MM.1S (cell line): Measurements from ENCODE around the gene HSF2BP.
"Not testable (repeated sequence)": the region's sequence is repeated elsewhere in the genome, so short reads cannot be mapped to it uniquely, and the experiment has no call there.

Experiments used
- DNase-seq: peaks from one replicate; pipeline ENCODE4 v3.0.0-alpha.2; 2015
- H2AFZ ChIP-seq: fragments of 300-600 bp; sonication (generic); 2 replicates; pipeline ENCODE4 v1.6.0; 2016; ENCODE audit warnings: antibody characterized with exemption, low read length
- H3F3A ChIP-seq: fragments of 300-600 bp; sonication (generic); 2 replicates; pipeline ENCODE4 v1.6.1; 2016; ENCODE audit warnings: mild to moderate bottlenecking, antibody characterized with exemption, low read length, moderate library complexity, mixed read lengths; ENCODE audit not compliant: insufficient read depth
- H3K27ac ChIP-seq: fragments of 300-600 bp; sonication (generic); 2 replicates; pipeline ENCODE4 v1.5.1; 2016; ENCODE audit warnings: mild to moderate bottlenecking, low read length
- H3K27me3 ChIP-seq: fragments of 300-600 bp; sonication (generic); replicated peaks from 2 replicates; pipeline ENCODE4 v1.6.0; 2016; ENCODE audit warnings: low read length; ENCODE audit not compliant: insufficient read depth
- H3K36me3 ChIP-seq: fragments of 300-600 bp; sonication (generic); replicated peaks from 2 replicates; pipeline ENCODE4 v1.6.1; 2016; ENCODE audit warnings: mild to moderate bottlenecking, low read length, mixed read lengths; ENCODE audit not compliant: insufficient read depth
- H3K4me1 ChIP-seq: fragments of 300-600 bp; sonication (generic); 2 replicates; pipeline ENCODE4 v1.6.1; 2016; ENCODE audit warnings: low read length, mixed read lengths
- H3K4me2 ChIP-seq: fragments of 300-600 bp; sonication (generic); 2 replicates; pipeline ENCODE4 v1.6.0; 2016; ENCODE audit warnings: low read depth, low read length
- H3K4me3 ChIP-seq: fragments of 300-600 bp; sonication (generic); 2 replicates; pipeline ENCODE4 v1.5.1; 2016; ENCODE audit warnings: low read length, mixed read lengths
- H3K79me2 ChIP-seq: fragments of 300-600 bp; sonication (generic); 2 replicates; pipeline ENCODE4 v1.6.1; 2016; ENCODE audit warnings: mixed run types, low read length, mixed read lengths
- H3K9ac ChIP-seq: fragments of 300-600 bp; sonication (generic); 2 replicates; pipeline ENCODE4 v1.6.1; 2016; ENCODE audit warnings: low read length, mixed read lengths
- H3K9me2 ChIP-seq: fragments of 300-600 bp; sonication (generic); replicated peaks from 2 replicates; pipeline ENCODE4 v1.6.1; 2016; ENCODE audit warnings: mild to moderate bottlenecking, low read length, mixed read lengths; ENCODE audit not compliant: insufficient read depth
- H3K9me3 ChIP-seq: fragments of 300-600 bp; sonication (generic); replicated peaks from 2 replicates; pipeline ENCODE4 v1.6.1; 2016; ENCODE audit warnings: mild to moderate bottlenecking, low read length, mixed read lengths; ENCODE audit not compliant: insufficient read depth
- H4K20me1 ChIP-seq: fragments of 300-600 bp; sonication (generic); 2 replicates; pipeline ENCODE4 v1.6.1; 2016; ENCODE audit warnings: mild to moderate bottlenecking, low read length, moderate library complexity, mixed read lengths; ENCODE audit not compliant: insufficient read depth
- EZH2 ChIP-seq: fragments of 300-600 bp; sonication (generic); optimal IDR thresholded peaks from 2 replicates; pipeline ENCODE3; 2017; ENCODE audit warnings: low read depth, mild to moderate bottlenecking, antibody characterized with exemption, low read length, mixed read lengths
- EZH2phosphoT487 ChIP-seq: fragments of 300-600 bp; sonication (generic); IDR thresholded peaks from 2 replicates; pipeline ENCODE4 v1.6.1; 2018; ENCODE audit warnings: antibody characterized with exemption, low read length
- TF ChIP-seq, protein P1 (sequence below): fragments of 300-600 bp; sonication (generic); IDR thresholded peaks from 2 replicates; pipeline ENCODE4 v1.5.1; 2016; ENCODE audit warnings: antibody characterized with exemption, low read length, mixed read lengths

Gene HSF2BP

DNA sequence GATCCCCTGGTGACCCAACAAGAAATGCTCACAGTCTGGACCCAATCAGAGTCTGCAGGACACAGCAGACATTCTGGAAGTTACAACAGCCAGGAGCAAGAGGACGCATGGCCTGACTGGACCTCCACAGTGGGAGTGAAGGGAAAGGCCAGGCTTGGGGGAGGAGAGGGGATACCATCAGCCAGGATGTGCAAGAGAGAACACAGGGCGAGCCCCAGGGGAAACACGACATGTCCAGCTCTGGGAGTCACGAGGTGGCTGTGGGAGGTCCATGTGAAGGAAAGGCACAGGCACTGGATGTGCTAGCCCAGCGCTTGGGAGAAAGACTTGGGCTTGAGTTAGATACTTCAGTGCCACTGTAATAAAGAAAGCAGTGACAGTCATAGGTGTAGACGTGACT lies 87.3 kb downstream of the HSF2BP start:
- Histone ChIP-seq H3K9me2 (no peaks in the 10 kb centered on the region), H3K27ac (no peak overlapping the region), H3K36me3 (no peaks in the 10 kb centered on the region), H2AFZ (no peak overlapping the region), H3K4me3 (no peak overlapping the region), H3K4me2 (no peak overlapping the region), H3K27me3 (no peaks in the 10 kb centered on the region), H4K20me1 (no peaks in the 10 kb centered on the region), H3K79me2 (no peaks in the 10 kb centered on the region), H3K4me1 (no peaks in the 10 kb centered on the region), H3K9me3 (no peaks in the 10 kb centered on the region), H3K9ac (no peak overlapping the region), H3F3A (no peaks in the 10 kb centered on the region)
- TF ChIP-seq EZH2 (no peak), EZH2phosphoT487 (no peak)
- TF ChIP-seq, protein P1, sequence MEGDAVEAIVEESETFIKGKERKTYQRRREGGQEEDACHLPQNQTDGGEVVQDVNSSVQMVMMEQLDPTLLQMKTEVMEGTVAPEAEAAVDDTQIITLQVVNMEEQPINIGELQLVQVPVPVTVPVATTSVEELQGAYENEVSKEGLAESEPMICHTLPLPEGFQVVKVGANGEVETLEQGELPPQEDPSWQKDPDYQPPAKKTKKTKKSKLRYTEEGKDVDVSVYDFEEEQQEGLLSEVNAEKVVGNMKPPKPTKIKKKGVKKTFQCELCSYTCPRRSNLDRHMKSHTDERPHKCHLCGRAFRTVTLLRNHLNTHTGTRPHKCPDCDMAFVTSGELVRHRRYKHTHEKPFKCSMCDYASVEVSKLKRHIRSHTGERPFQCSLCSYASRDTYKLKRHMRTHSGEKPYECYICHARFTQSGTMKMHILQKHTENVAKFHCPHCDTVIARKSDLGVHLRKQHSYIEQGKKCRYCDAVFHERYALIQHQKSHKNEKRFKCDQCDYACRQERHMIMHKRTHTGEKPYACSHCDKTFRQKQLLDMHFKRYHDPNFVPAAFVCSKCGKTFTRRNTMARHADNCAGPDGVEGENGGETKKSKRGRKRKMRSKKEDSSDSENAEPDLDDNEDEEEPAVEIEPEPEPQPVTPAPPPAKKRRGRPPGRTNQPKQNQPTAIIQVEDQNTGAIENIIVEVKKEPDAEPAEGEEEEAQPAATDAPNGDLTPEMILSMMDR, result no peak
- DNase-seq, result no peak

DNA sequence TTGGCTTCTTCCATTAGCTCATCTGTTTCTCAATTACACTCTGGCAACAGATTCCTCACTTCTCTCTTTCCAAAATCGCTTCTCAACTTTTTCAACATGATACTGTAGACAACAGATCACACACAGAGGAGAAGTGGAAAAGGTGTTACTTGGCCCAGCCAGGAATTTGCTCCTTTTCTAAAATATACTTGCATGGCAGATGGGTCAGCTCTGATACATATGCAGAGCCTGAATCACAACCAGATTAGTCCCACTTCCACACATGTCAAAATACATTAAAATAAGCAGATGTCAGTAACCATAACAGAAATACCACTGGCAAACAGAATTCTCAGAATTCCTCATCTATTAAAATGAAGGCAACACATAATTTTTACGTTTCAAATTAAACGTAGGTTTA lies 89.1 kb downstream of the HSF2BP start:
- H2AFZ ChIP-seq, H3K9me2 ChIP-seq, H3K27me3 ChIP-seq, H3K36me3 ChIP-seq, H3K9me3 ChIP-seq, H4K20me1 ChIP-seq, DNase-seq, H3K9ac ChIP-seq, H3K79me2 ChIP-seq, H3K4me3 ChIP-seq, H3F3A ChIP-seq, H3K4me2 ChIP-seq, H3K27ac ChIP-seq, H3K4me1 ChIP-seq: not testable (repeated sequence)

DNA sequence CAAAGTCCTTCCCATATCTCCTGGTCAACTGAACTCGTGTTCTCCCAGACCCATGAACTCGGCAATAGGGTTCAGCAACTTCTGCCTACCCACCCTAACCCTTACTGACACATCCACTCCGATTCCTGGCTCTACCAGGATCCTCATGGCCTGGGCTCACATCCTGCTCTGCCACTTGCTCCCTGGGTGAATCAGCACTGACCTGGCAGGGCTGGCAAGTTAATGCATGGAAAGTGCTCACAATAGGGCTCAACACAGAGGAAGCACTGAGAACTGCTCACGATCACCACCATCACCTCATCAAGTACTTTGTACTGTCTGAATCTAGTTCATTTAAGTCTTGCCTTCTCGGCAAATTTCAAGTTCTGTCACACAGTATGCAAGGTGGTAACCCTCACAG lies 96.8 kb downstream of the HSF2BP start:
- not testable (repeated sequence) for H3K9me3 ChIP-seq, H2AFZ ChIP-seq, H3K36me3 ChIP-seq, H4K20me1 ChIP-seq, H3K4me1 ChIP-seq, H3K79me2 ChIP-seq, H3K4me2 ChIP-seq, H3F3A ChIP-seq, DNase-seq, H3K4me3 ChIP-seq, H3K9me2 ChIP-seq, H3K27me3 ChIP-seq, H3K27ac ChIP-seq, H3K9ac ChIP-seq

DNA sequence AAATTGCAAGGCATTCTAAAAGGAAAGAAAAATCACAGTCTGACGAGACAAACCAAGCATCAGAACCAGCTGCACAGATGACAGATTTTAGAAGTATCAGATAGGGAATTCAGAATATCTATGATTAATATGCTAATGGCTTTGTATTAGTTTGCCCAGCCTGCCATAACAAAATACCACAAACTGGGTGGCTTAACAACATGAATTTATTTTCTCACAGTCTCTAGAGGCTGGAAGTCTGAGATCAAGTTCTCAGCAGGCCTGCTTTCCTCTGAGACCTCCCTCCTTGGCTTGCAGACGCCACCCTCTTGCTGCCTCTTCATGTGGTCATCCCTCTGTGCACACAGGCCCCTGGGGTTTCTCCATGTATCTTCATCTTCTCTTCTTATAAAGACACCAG lies 118.7 kb downstream of the HSF2BP start:
- H3F3A ChIP-seq, H3K4me2 ChIP-seq, H3K36me3 ChIP-seq, H3K79me2 ChIP-seq, H4K20me1 ChIP-seq, H3K27me3 ChIP-seq, H2AFZ ChIP-seq, H3K9me2 ChIP-seq, H3K4me3 ChIP-seq, H3K4me1 ChIP-seq, H3K9ac ChIP-seq, H3K9me3 ChIP-seq, DNase-seq, H3K27ac ChIP-seq: not testable (repeated sequence)

DNA sequence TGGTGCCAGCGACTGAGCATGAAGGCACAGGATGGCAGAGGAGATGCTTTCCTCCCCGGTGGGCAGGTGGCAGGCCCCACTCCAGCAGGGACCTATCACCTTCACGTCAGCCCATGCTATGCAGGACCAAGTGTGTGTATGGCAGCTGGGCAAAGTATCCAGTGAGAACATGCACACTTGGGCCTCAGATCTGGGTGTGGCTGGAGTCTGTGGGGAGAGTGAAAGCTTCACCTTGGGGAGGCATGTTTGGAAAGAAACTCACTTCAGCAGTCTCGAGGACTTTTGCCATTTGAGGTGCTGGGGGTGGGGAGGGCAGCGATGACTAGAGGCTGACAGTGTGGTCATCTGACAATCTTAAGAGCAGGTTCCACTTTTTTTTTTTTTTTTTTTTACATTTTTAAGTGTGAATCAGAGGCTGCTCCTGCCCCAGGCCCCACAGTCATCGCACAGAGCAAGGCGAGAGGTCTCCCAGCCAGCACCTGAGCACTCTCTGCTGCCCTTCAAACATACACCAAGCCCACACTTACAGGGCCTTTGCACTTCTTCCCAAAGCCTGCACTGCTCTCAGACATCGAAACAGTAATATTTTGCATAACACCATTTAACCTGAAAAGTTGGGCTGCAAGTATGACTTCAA lies 136.7 kb downstream of the HSF2BP start:
- H3K9me2 ChIP-seq, H3K9me3 ChIP-seq, H3K4me3 ChIP-seq, H3K79me2 ChIP-seq, H3K36me3 ChIP-seq, DNase-seq, H3F3A ChIP-seq, H2AFZ ChIP-seq, H3K4me2 ChIP-seq, H4K20me1 ChIP-seq, H3K9ac ChIP-seq, H3K27ac ChIP-seq, H3K4me1 ChIP-seq, H3K27me3 ChIP-seq: not testable (repeated sequence)

DNA sequence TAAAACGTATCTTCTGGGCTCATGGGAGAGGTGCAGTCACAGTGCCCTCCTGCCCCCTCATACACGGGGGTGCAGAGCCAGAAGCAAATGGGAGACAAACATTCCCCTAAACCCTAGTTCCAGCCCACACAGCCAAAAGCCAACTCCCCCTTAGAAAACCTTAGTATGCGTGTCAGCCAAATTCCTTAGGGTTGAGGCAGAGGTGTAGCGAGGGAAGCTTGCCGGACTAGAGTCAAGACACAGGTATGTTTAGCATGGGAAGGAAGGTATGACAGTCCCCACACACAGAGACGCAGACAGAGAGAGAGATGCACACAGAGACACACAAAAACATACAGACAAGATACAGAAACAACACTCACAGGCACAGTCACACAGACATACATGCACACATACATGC lies 141.6 kb downstream of the HSF2BP start:
- H3K9me2 ChIP-seq, H4K20me1 ChIP-seq, H2AFZ ChIP-seq, H3K9me3 ChIP-seq, H3K79me2 ChIP-seq, H3K4me3 ChIP-seq, H3K4me1 ChIP-seq, DNase-seq, H3K9ac ChIP-seq, H3K4me2 ChIP-seq, H3F3A ChIP-seq, H3K27me3 ChIP-seq, H3K27ac ChIP-seq, H3K36me3 ChIP-seq: not testable (repeated sequence)

DNA sequence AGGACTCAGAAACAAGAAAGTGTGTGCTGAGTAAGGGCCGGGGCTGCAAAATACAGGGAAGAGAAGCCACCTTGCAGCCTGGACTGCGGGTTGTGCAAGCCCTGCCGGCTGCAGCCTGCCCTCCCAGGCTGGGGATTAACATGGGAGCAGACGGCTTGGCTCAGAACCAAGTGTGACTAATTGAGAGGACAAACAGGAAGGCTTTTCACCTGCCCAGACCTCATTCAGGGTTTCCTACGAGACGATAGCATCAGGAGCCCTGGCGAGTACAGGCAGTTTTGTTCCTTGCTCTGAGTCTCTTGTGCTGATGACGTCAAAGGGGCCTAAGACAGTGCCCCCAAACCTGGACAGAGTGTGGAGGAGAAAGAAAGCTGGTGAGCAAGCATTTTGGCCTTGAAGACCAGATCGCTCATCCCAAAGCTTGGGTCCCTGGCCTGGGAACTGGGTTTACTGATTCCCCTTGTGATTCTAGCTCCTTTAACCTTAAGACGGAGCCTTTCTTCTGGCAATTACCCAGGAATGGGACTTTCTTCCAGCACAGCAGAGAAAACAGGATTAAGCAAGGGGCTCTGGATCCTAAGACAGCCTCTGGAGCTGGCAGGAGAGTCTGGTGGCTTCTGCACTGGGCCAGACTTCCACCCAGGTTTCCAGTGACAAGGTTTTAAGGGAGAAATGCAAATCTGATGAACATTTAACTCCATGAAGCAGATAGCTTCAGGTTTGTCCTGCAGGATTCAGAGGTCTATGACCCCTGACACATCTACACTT lies 142.2 kb downstream of the HSF2BP start:
- H3K9ac ChIP-seq, H3K9me3 ChIP-seq, H2AFZ ChIP-seq, H3K27me3 ChIP-seq, H3K4me1 ChIP-seq, H3K4me3 ChIP-seq, DNase-seq, H3K4me2 ChIP-seq, H3K79me2 ChIP-seq, H3F3A ChIP-seq, H3K27ac ChIP-seq, H3K9me2 ChIP-seq, H3K36me3 ChIP-seq, H4K20me1 ChIP-seq: not testable (repeated sequence)
